Endothelial cell of umbilical vein (primary cell): ENCODE results near the gene LONRF3. TPM values are rescaled to one million over a fixed set of nuclear protein-coding genes. Genes with fewer than 3 reads are reported as not detected.

ENCODE experiments used
- BruUV-seq: library from RNA; stranded (reverse); fragments of 400-500 nt; replicated peaks from 2 replicates; lab custom pipeline; 2021; lab: Mats Ljungman, UMichigan
- CTCF ChIA-PET: fragments of 300-600, 350-600 bp; sonication (Branson Sonifier 250); formaldehyde crosslinking; loops from one replicate; lab custom pipeline; 2021; ENCODE audit warnings: antibody characterized with exemption, inconsistent platforms; lab: Charles Lee
- POLR2A ChIA-PET: fragments of 300-600, 350-600 bp; sonication (Branson Sonifier 250); formaldehyde crosslinking; loops from one replicate; lab custom pipeline; 2021; ENCODE audit warnings: antibody characterized with exemption, inconsistent platforms; lab: Charles Lee
- DNase-seq: peaks from one replicate; pipeline ENCODE4 v3.0.0-alpha.2; 2011; ENCODE audit warnings: low read depth, low spot score
- FAIRE-seq: peaks from 2 replicates; lab custom pipeline; 2011; peaks lifted over from hg19 to GRCh38; lab: Jason Lieb, UNC
- H2AFZ ChIP-seq: 2 replicates; pipeline ENCODE4 v1.6.0; 2012; ENCODE audit warnings: low read depth, low read length, control low read depth, inconsistent platforms
- H3K27ac ChIP-seq: 2 replicates; pipeline ENCODE4 v1.5.1; 2011; ENCODE audit warnings: low read depth, mild to moderate bottlenecking, control low read depth, low read length, moderate library complexity; ENCODE audit not compliant: insufficient read depth
- H3K27me3 ChIP-seq, 2 experiments: 2 replicates each; pipeline versions ENCODE4 v1.6.0 to v1.6.1; 2011; ENCODE audit warnings: low read length in 2 of 2, mixed read lengths in 1 of 2; ENCODE audit not compliant: control insufficient read depth in 2 of 2, insufficient read depth in 2 of 2
- H3K36me3 ChIP-seq, 2 experiments: 2 replicates in 1 of 2; 3 replicates in 1 of 2; pipeline ENCODE4 v1.5.1; 2011; ENCODE audit warnings: low read length in 2 of 2, mild to moderate bottlenecking in 1 of 2, moderate library complexity in 1 of 2; ENCODE audit not compliant: control insufficient read depth in 2 of 2, insufficient read depth in 2 of 2; ENCODE audit errors: extremely low read depth in 1 of 2
- H3K4me1 ChIP-seq: 3 replicates; pipeline ENCODE4 v1.5.1; 2011; ENCODE audit warnings: mild to moderate bottlenecking, low read length; ENCODE audit not compliant: control insufficient read depth, insufficient read depth; ENCODE audit errors: extremely low read depth
- H3K4me2 ChIP-seq: 2 replicates; pipeline ENCODE4 v1.6.1; 2011; ENCODE audit warnings: low read length, control low read depth, mixed read lengths; ENCODE audit not compliant: insufficient read depth
- H3K4me3 ChIP-seq, 3 experiments: fragments of 200-600 bp in 1 of 3; sonication (generic), shearing (Covaris generic) in 1 of 3; replicated peaks in 1 of 3; 2 replicates each; pipeline ENCODE4 v1.5.1; 2011 to 2016; ENCODE audit warnings: control low read depth in 3 of 3, low read length in 3 of 3, mild to moderate bottlenecking in 2 of 3, inconsistent platforms in 1 of 3, low read depth in 1 of 3, moderate library complexity in 1 of 3; ENCODE audit not compliant: insufficient read depth in 1 of 3
- H3K79me2 ChIP-seq: 2 replicates; pipeline ENCODE4 v1.6.0; 2012; ENCODE audit warnings: low read length, inconsistent platforms; ENCODE audit not compliant: control insufficient read depth, insufficient read depth
- H3K9ac ChIP-seq: replicated peaks from 2 replicates; pipeline ENCODE3; 2011; ENCODE audit warnings: low read length, control low read depth; ENCODE audit not compliant: insufficient read depth; ENCODE audit errors: extremely low read depth
- H3K9me1 ChIP-seq: replicated peaks from 3 replicates; pipeline ENCODE4 v1.6.0; 2011; ENCODE audit warnings: mild to moderate bottlenecking, low read length; ENCODE audit not compliant: control insufficient read depth, insufficient read depth; ENCODE audit errors: extremely low read depth
- H3K9me3 ChIP-seq: replicated peaks from 2 replicates; pipeline ENCODE4 v1.5.1; 2012; ENCODE audit warnings: low read length, inconsistent platforms; ENCODE audit not compliant: control insufficient read depth, insufficient read depth
- H4K20me1 ChIP-seq: replicated peaks from 2 replicates; pipeline ENCODE3; 2011; ENCODE audit warnings: mild to moderate bottlenecking, low read length; ENCODE audit not compliant: control insufficient read depth, insufficient read depth; ENCODE audit errors: extremely low read depth
- EZH2 ChIP-seq: IDR thresholded peaks from 2 replicates; pipeline ENCODE4 v1.6.1; 2012; ENCODE audit warnings: borderline replicate concordance, low read depth, mild to moderate bottlenecking, moderate library complexity, low read length, inconsistent platforms; ENCODE audit not compliant: severe bottlenecking
- FOS ChIP-seq: IDR thresholded peaks from 2 replicates; pipeline ENCODE4 v1.6.1; 2011; ENCODE audit warnings: mild to moderate bottlenecking, low read length, moderate library complexity, borderline replicate concordance; ENCODE audit not compliant: insufficient read depth
- GATA2 ChIP-seq: IDR thresholded peaks from 2 replicates; pipeline ENCODE4 v1.7.0; 2011; ENCODE audit warnings: low read depth, mild to moderate bottlenecking, moderate library complexity, mixed read lengths, low read length; ENCODE audit not compliant: insufficient read length, insufficient read depth
- JUN ChIP-seq: IDR thresholded peaks from 2 replicates; pipeline ENCODE4 v1.6.1; 2011; ENCODE audit warnings: borderline replicate concordance, low read depth; ENCODE audit not compliant: insufficient read length, insufficient read depth
- MYC ChIP-seq: IDR thresholded peaks from one replicate; pipeline ENCODE4 v1.6.1; 2011; ENCODE audit warnings: mild to moderate bottlenecking, low read depth, low read length
- POLR2A ChIP-seq: IDR thresholded peaks from 2 replicates; pipeline ENCODE4 v1.6.1; 2012; ENCODE audit warnings: low read depth, mild to moderate bottlenecking, control low read depth, low read length
- POLR2AphosphoS5 ChIP-seq: IDR thresholded peaks from 2 replicates; pipeline ENCODE4 v1.6.1; 2012; ENCODE audit warnings: low read depth, mild to moderate bottlenecking, control low read depth, low read length, moderate library complexity; ENCODE audit not compliant: insufficient read depth
- dilution Hi-C: fragments of 300-500 bp; cut with MboI; formaldehyde crosslinking; loops from one replicate; pipeline ENCODE4 v1.15.0; 2019; ENCODE audit warnings: low sequenced_read_pairs; ENCODE audit not compliant: extremely low pct_ligation_motif_present
- intact Hi-C: fragments of 100-400 bp; cut with micrococcal nuclease; formaldehyde crosslinking; loops from one replicate; pipeline ENCODE4 v1.10.0; 2022
- polyA plus RNA-seq, 4 experiments: library from polyadenylated mRNA; depleted of rRNA in 3 of 4; stranded (reverse) in 3 of 4; unstranded in 1 of 4; fragments of >200 nt; gene quantifications; 2 replicates each; pipeline versions ENCODE4 v1.2.1 to v1.2.3, GENCODE V29; 2011 to 2012; ENCODE audit warnings: missing spikeins in 1 of 4
- total RNA-seq: library from RNA; stranded (reverse); gene quantifications from 2 replicates; pipeline ENCODE4 v1.2.3, GENCODE V29; 2021
- TF ChIP-seq, protein P1 (sequence below), 2 donors: IDR thresholded peaks; 1 replicate in 1 of 2; 2 replicates in 1 of 2; pipeline ENCODE4 v1.5.1; 2011; ENCODE audit warnings: low read length in 2 of 2, mild to moderate bottlenecking in 2 of 2, moderate library complexity in 2 of 2, control low read depth in 1 of 2, inconsistent platforms in 1 of 2, low read depth in 1 of 2; ENCODE audit not compliant: insufficient read depth in 1 of 2; ENCODE audit errors: extremely low read depth in 1 of 2
- TF ChIP-seq, protein P2 (sequence below): IDR thresholded peaks from 2 replicates; pipeline ENCODE4 v1.6.1; 2011; ENCODE audit not compliant: insufficient read depth, insufficient read length

Gene LONRF3
- total and polyA plus RNA-seq, 2 donors (not counting 3 experiments of a cell fraction or from before 2014, with no cell fraction given), result 4.4 to 13.3 TPM

DNA sequence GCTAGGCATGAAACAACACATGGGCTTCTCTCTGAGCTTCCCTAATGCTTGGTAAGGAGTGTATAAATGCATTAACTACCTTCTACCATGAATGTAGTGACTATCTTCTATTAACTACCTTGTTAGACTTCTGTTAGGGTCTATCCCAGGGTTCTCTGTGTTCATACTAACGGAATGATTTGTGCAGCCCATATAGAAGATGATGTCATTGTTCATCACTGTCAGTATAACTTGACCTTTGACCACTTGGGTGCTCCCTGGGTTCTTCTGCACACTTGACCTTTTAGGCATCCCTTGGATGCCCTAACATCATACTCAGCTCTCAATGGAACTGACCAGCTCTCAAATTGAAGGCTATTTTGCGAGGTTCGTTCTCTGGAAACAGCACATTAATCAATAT, 67.6 kb downstream of the LONRF3 start:
- H3K4me1 ChIP-seq, result peaks cover 20% of the 10 kb centered on the region
- no peak overlapping the region for H3K27ac ChIP-seq
- BruUV-seq, result no TSS peak
- FAIRE-seq, result no peak
- POLR2A ChIA-PET, result interaction anchor here (0.6 kb wide), 1 partner anchor 64 kb away, joined by 3 read pairs; no protein-coding TSS in a partner anchor
- H2AFZ ChIP-seq, result no peak overlapping the region
- H3K27me3 ChIP-seq, result no peaks in the 10 kb centered on the region
- H3K4me3 ChIP-seq, result no peak overlapping the region
- no peak overlapping the region for H3K4me2 ChIP-seq
- dilution Hi-C loops, result no loop called here
- no peaks in the 10 kb centered on the region for H4K20me1 ChIP-seq
- H3K9me3 ChIP-seq, result no peaks in the 10 kb centered on the region
- H3K9me1 ChIP-seq, result no peaks in the 10 kb centered on the region
- TF ChIP-seq, protein P1, sequence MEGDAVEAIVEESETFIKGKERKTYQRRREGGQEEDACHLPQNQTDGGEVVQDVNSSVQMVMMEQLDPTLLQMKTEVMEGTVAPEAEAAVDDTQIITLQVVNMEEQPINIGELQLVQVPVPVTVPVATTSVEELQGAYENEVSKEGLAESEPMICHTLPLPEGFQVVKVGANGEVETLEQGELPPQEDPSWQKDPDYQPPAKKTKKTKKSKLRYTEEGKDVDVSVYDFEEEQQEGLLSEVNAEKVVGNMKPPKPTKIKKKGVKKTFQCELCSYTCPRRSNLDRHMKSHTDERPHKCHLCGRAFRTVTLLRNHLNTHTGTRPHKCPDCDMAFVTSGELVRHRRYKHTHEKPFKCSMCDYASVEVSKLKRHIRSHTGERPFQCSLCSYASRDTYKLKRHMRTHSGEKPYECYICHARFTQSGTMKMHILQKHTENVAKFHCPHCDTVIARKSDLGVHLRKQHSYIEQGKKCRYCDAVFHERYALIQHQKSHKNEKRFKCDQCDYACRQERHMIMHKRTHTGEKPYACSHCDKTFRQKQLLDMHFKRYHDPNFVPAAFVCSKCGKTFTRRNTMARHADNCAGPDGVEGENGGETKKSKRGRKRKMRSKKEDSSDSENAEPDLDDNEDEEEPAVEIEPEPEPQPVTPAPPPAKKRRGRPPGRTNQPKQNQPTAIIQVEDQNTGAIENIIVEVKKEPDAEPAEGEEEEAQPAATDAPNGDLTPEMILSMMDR (IDR thresholded peaks at IDR 0.05; ENCODE audit: extremely low read depth in 1 of 2, insufficient read depth in 1 of 2, low read depth in 1 of 2, low read length in 2 of 2), result no peak
- TF ChIP-seq POLR2A (no peak), EZH2 (no peak), JUN (no peak)
- TF ChIP-seq, protein P2, sequence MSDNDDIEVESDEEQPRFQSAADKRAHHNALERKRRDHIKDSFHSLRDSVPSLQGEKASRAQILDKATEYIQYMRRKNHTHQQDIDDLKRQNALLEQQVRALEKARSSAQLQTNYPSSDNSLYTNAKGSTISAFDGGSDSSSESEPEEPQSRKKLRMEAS, result no peak
- no peaks in the 10 kb centered on the region for H3K36me3 ChIP-seq
- no peak overlapping the region for H3K9ac ChIP-seq
- DNase-seq, result no peak
- intact Hi-C loops, result no loop called here
- no peaks in the 10 kb centered on the region for H3K79me2 ChIP-seq
- CTCF ChIA-PET, result no interaction called here

DNA sequence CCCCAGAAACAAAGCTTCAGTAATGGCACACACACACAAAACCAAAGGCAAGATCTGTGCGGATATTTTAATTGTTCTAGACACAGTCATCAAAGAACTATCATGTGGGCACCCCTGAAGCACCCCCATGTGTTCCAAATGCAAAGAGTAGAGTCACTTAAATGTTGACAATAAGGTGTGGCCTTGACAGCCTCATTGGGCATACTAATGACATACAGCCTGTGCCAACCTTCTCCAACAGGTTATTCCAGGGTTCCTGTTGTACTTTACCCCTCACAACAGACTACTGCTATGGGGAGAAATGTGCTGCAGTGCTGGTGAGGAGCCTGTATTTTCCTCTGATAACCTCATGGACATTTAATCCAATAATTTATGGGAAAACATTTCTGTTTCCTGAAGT, 68.6 kb downstream of the LONRF3 start:
- Histone ChIP-seq H3K36me3 (no peaks in the 10 kb centered on the region), H2AFZ (no peak overlapping the region), H4K20me1 (no peaks in the 10 kb centered on the region), H3K9me3 (no peaks in the 10 kb centered on the region), H3K4me1 (peaks cover 20% of the 10 kb centered on the region), H3K4me3 (no peak overlapping the region), H3K79me2 (no peaks in the 10 kb centered on the region), H3K27me3 (no peaks in the 10 kb centered on the region), H3K4me2 (no peak overlapping the region), H3K27ac (no peak overlapping the region), H3K9ac (no peak overlapping the region), H3K9me1 (no peaks in the 10 kb centered on the region)
- TF ChIP-seq, protein P2, result no peak
- TF ChIP-seq GATA2 (no peak), POLR2A (no peak), FOS (no peak), EZH2 (no peak), JUN (no peak), MYC (no peak), POLR2AphosphoS5 (no peak)
- TF ChIP-seq, protein P1 (IDR thresholded peaks at IDR 0.05; ENCODE audit: extremely low read depth in 1 of 2, insufficient read depth in 1 of 2, low read depth in 1 of 2, low read length in 2 of 2), result no peak
- no peak for DNase-seq
- no TSS peak for BruUV-seq
- intact Hi-C loops (no loop called here), dilution Hi-C loops (no loop called here)
- POLR2A ChIA-PET, result no interaction called here
- CTCF ChIA-PET, result no interaction called here
- no peak for FAIRE-seq
